Neural cell (in vitro differentiated cells): ENCODE results near the gene AKT1S1. TPM values are rescaled to one million over a fixed set of nuclear protein-coding genes. Genes with fewer than 3 reads are reported as not detected.

ENCODE experiments used
- H2AFZ ChIP-seq: fragments of 200-600, 300-800 bp; sonication (generic), shearing (Covaris generic); 2 replicates; pipeline ENCODE4 v1.6.0; 2014; ENCODE audit warnings: low read depth, mild to moderate bottlenecking, antibody characterized with exemption, low read length, moderate library complexity
- H3F3A ChIP-seq: fragments of 200-600 bp; shearing (Covaris generic); 2 replicates; pipeline ENCODE4 v1.6.1; 2016; ENCODE audit warnings: mild to moderate bottlenecking, moderate library complexity, mixed read lengths, antibody characterized with exemption, low read length; ENCODE audit not compliant: insufficient read depth, poor library complexity, severe bottlenecking
- H3K27ac ChIP-seq: fragments of 200-600, 300-800 bp; sonication (generic), shearing (Covaris generic); 2 replicates; pipeline ENCODE4 v1.5.1; 2014; ENCODE audit warnings: mild to moderate bottlenecking, low read length, moderate library complexity
- H3K27me3 ChIP-seq: fragments of 300-800, 200-600 bp; sonication (generic), shearing (Covaris generic); 2 replicates; pipeline ENCODE4 v1.6.0; 2014; ENCODE audit warnings: mild to moderate bottlenecking, low read depth, low read length, moderate library complexity; ENCODE audit not compliant: insufficient read depth
- H3K36me3 ChIP-seq: fragments of 300-800, 200-600 bp; sonication (generic), shearing (Covaris generic); 2 replicates; pipeline ENCODE4 v1.5.1; 2014; ENCODE audit warnings: mild to moderate bottlenecking, antibody characterized with exemption, low read length, moderate library complexity; ENCODE audit not compliant: insufficient read depth
- H3K4me2 ChIP-seq: fragments of 300-800, 200-600 bp; sonication (generic), shearing (Covaris generic); 2 replicates; pipeline ENCODE4 v1.6.0; 2014; ENCODE audit warnings: mild to moderate bottlenecking, low read length
- H3K4me3 ChIP-seq: fragments of 300-800, 200-600 bp; sonication (generic), shearing (Covaris generic); 2 replicates; pipeline ENCODE4 v1.5.1; 2014; ENCODE audit warnings: mild to moderate bottlenecking, low read length, moderate library complexity
- H3K79me2 ChIP-seq: fragments of 200-600 bp; shearing (Covaris generic); replicated peaks from 2 replicates; pipeline ENCODE4 v1.6.0; 2014; ENCODE audit warnings: mild to moderate bottlenecking, low read length, moderate library complexity; ENCODE audit not compliant: insufficient read depth
- H3K9ac ChIP-seq: fragments of 300-800, 200-600 bp; sonication (generic), shearing (Covaris generic); 2 replicates; pipeline ENCODE4 v1.6.1; 2016; ENCODE audit warnings: mild to moderate bottlenecking, low read length, mixed read lengths
- H3K9me2 ChIP-seq: fragments of 200-600 bp; shearing (Covaris generic); 2 replicates; pipeline ENCODE4 v1.6.1; 2016; ENCODE audit warnings: mild to moderate bottlenecking, low read length, mixed read lengths; ENCODE audit not compliant: insufficient read depth
- H3K9me3 ChIP-seq: fragments of 200-600, 300-800 bp; sonication (generic), shearing (Covaris generic); 2 replicates; pipeline ENCODE4 v1.6.1; 2016; ENCODE audit warnings: mild to moderate bottlenecking, mixed run types, low read length, moderate library complexity, mixed read lengths
- H4K20me1 ChIP-seq: fragments of 200-600 bp; shearing (Covaris generic); 2 replicates; pipeline ENCODE4 v1.6.1; 2016; ENCODE audit warnings: mild to moderate bottlenecking, mixed run types; ENCODE audit not compliant: insufficient read depth
- CTCF ChIP-seq: fragments of 450-650 bp; IDR thresholded peaks from 2 replicates; pipeline ENCODE4 v1.5.1; 2014; ENCODE audit warnings: antibody characterized with exemption, mild to moderate bottlenecking, moderate library complexity; ENCODE audit not compliant: poor library complexity, severe bottlenecking
- EP300 ChIP-seq: fragments of 450-650 bp; conservative IDR thresholded peaks from 2 replicates; pipeline ENCODE4 v1.6.1; 2014; ENCODE audit warnings: antibody characterized with exemption, mild to moderate bottlenecking, moderate library complexity; ENCODE audit not compliant: poor library complexity, severe bottlenecking
- EZH2 ChIP-seq: fragments of 200-600, 300-800 bp; shearing (Covaris generic), sonication (generic); IDR thresholded peaks from 2 replicates; pipeline ENCODE4 v1.6.1; 2014; ENCODE audit warnings: antibody characterized with exemption, low read length, borderline replicate concordance, mild to moderate bottlenecking; ENCODE audit not compliant: insufficient read depth, poor library complexity, severe bottlenecking
- MXI1 ChIP-seq: fragments of 450-650 bp; conservative IDR thresholded peaks from 2 replicates; pipeline ENCODE4 v1.6.1; 2014; ENCODE audit warnings: antibody characterized with exemption, mild to moderate bottlenecking; ENCODE audit not compliant: poor library complexity, severe bottlenecking
- POLR2AphosphoS5 ChIP-seq: IDR thresholded peaks from 2 replicates; pipeline ENCODE4 v1.6.1; 2012
- RAD21 ChIP-seq: fragments of 450-650 bp; conservative IDR thresholded peaks from 2 replicates; pipeline ENCODE4 v1.6.1; 2014; ENCODE audit warnings: antibody characterized with exemption, mild to moderate bottlenecking, moderate library complexity
- REST ChIP-seq: IDR thresholded peaks from 2 replicates; pipeline ENCODE4 v1.6.1; 2012; ENCODE audit warnings: borderline replicate concordance
- SMC3 ChIP-seq: fragments of 450-650 bp; conservative IDR thresholded peaks from 2 replicates; pipeline ENCODE4 v1.6.1; 2014; ENCODE audit warnings: antibody characterized with exemption, mild to moderate bottlenecking, moderate library complexity; ENCODE audit not compliant: poor library complexity
- TAF1 ChIP-seq: IDR thresholded peaks from 2 replicates; pipeline ENCODE4 v1.6.1; 2012; ENCODE audit warnings: low read depth
- polyA plus RNA-seq: library from polyadenylated mRNA; depleted of rRNA; stranded (reverse); fragments of >200 nt; gene quantifications from 2 replicates; pipeline ENCODE4 v1.2.3, GENCODE V29; 2014

The AKT1S1 gene
- polyA plus RNA-seq, 1 donor from 2014 or later = 4.8 TPM

GRCh38 chr19:49850487-49851342 is 26.4 kb downstream of the AKT1S1 start, which contains the start of gene PTOV1:
Gene PTOV1, plus strand, starts transcription at chr19:49851159.
- H3K9me2 ChIP-seq = no peaks in the 10 kb centered on the region
- peak within 1 kb of the TSS; percentile 95 for H3K27ac ChIP-seq
- no peaks in the 10 kb centered on the region for H3K9me3 ChIP-seq
- peak within 1 kb of the TSS; percentile 89 for H3K9ac ChIP-seq
- H3K4me2 ChIP-seq = peak within 1 kb of the TSS; percentile 52
- no peaks in the 10 kb centered on the region for H3F3A ChIP-seq
- peaks cover 4% of the 10 kb centered on the region for H3K36me3 ChIP-seq
- peaks cover 31% of the 10 kb centered on the region for H4K20me1 ChIP-seq
- TF ChIP-seq CTCF (no peak), REST (peak; percentile 88), MXI1 (peak; percentile 77), EZH2 (no peak), RAD21 (peak; percentile 37), SMC3 (peak; percentile 44), POLR2AphosphoS5 (peak; percentile 82), EP300 (peak; percentile 80), TAF1 (peak; percentile 56)
- peak within 1 kb of the TSS; percentile 66 for H2AFZ ChIP-seq
- H3K4me3 ChIP-seq = peak within 1 kb of the TSS; percentile 76
- H3K79me2 ChIP-seq = peaks cover 34% of the 10 kb centered on the region
- H3K27me3 ChIP-seq = no peaks in the 10 kb centered on the region

GRCh38 chr19:49850221-49850486 is 27.0 kb downstream of the AKT1S1 start:
- H4K20me1 ChIP-seq = peaks cover 25% of the 10 kb centered on the region
- H3F3A ChIP-seq = no peaks in the 10 kb centered on the region
- peak overlapping the region; percentile 66 for H2AFZ ChIP-seq
- no peak overlapping the region for H3K4me2 ChIP-seq
- H3K27me3 ChIP-seq = no peaks in the 10 kb centered on the region
- peak overlapping the region; percentile 95 for H3K27ac ChIP-seq
- TF ChIP-seq RAD21 (no peak), POLR2AphosphoS5 (no peak), TAF1 (no peak), EP300 (no peak), REST (no peak), MXI1 (no peak), CTCF (no peak), SMC3 (no peak)
- peaks cover 4% of the 10 kb centered on the region for H3K36me3 ChIP-seq
- no peaks in the 10 kb centered on the region for H3K9me2 ChIP-seq
- H3K9ac ChIP-seq = peak overlapping the region; percentile 89
- H3K4me3 ChIP-seq = peak overlapping the region; percentile 70
- no peaks in the 10 kb centered on the region for H3K9me3 ChIP-seq
- H3K79me2 ChIP-seq = peaks cover 30% of the 10 kb centered on the region
